WTC11 (cell line): Measurements from ENCODE around the gene NAV2.

Experiments used
- CTCF ChIP-seq: fragments of 200-600 bp; IDR thresholded peaks from 2 replicates; pipeline ENCODE4 v1.8.0; 2022; ENCODE audit warnings: antibody characterized with exemption
- NFE2L1 ChIP-seq: sonication (generic); formaldehyde crosslinking; IDR thresholded peaks from 2 replicates; pipeline ENCODE4 v1.8.1; 2023; ENCODE audit warnings: missing genetic modification reagents
- NFYB ChIP-seq: sonication (generic); formaldehyde crosslinking; conservative IDR thresholded peaks from 2 replicates; pipeline ENCODE4 v1.8.0; 2022; ENCODE audit warnings: low read depth, missing genetic modification reagents
- NR1H2 ChIP-seq: sonication (generic); formaldehyde crosslinking; IDR thresholded peaks from 2 replicates; pipeline ENCODE4 v1.9.0; 2021; ENCODE audit warnings: mild to moderate bottlenecking, moderate library complexity, missing genetic modification reagents
- SMAD4 ChIP-seq: sonication (generic); formaldehyde crosslinking; IDR thresholded peaks from 2 replicates; pipeline ENCODE4 v1.8.0; 2022; ENCODE audit warnings: mild to moderate bottlenecking, missing genetic modification reagents

DNA sequence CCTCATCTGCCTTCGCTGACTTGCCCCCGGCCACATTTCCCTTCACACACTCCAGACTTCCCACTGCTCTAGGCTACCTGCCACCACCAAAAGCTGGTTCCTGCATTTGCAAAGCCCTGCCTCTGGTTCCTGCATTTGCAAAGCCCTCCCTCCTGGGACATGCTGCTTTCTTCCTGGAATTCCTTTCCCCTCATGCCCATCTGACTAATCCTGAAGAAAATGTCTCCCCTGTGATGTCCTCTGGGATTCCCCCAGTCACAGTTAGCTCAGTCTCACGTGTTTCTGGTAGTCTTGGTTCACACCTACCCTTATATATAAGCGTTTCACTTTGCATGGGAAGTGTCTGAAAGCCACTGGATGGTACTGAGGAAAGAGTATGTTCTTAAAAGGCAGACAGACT, 240.7 kb downstream of the NAV2 start:
- no peak for TF ChIP-seq NR1H2 (CRISPR knock-in tag)
- TF ChIP-seq SMAD4 = no peak
- no peak for TF ChIP-seq NFYB (CRISPR knock-in tag)
- 0 out of 2 replicates have a peak, but pooled peaks have one; percentile 66 for TF ChIP-seq NFE2L1 (CRISPR knock-in tag)
- no peak for TF ChIP-seq CTCF
